EL (cell line): ENCODE measurements around the gene NPTN.

ENCODE experiments used
- DNase-seq: peaks from one replicate; pipeline ENCODE4 v3.0.0-alpha.2; 2016

The NPTN gene

GRCh38 chr15:73517566-73517965 is 115.6 kb downstream of the NPTN start:
- no peak for DNase-seq

GRCh38 chr15:73515527-73515926 is 117.7 kb downstream of the NPTN start:
- no peak for DNase-seq
